H7 (cell line): ENCODE measurements around the gene NIM1K. TPM values are rescaled to one million over a fixed set of nuclear protein-coding genes. Genes with fewer than 3 reads are reported as not detected.
"Not testable (repeated sequence)": the region's sequence is repeated elsewhere in the genome, so short reads cannot be mapped to it uniquely, and the experiment has no call there.

Source experiments
- DNase-seq: peaks from one replicate; pipeline ENCODE4 v3.0.0; 2012
- H3K27me3 ChIP-seq: 2 replicates; pipeline ENCODE4 v1.6.0; 2011; ENCODE audit warnings: mild to moderate bottlenecking, low read length; ENCODE audit not compliant: control insufficient read depth, insufficient read depth
- H3K36me3 ChIP-seq: replicated peaks from 2 replicates; pipeline ENCODE4 v1.5.1; 2011; ENCODE audit warnings: low read length; ENCODE audit not compliant: control insufficient read depth, insufficient read depth
- H3K4me3 ChIP-seq: 2 replicates; pipeline ENCODE4 v1.5.1; 2011; ENCODE audit warnings: low read depth, mild to moderate bottlenecking, control low read depth, low read length, moderate library complexity; ENCODE audit not compliant: insufficient read depth
- total RNA-seq: library from RNA; depleted of rRNA; stranded (reverse); fragments of >200 nt; shearing (Covaris generic); gene quantifications from 2 replicates; pipeline ENCODE4 v1.2.3, GENCODE V29; 2014

NIM1K gene
- total RNA-seq, 1 experiment from 2014 or later, result not detected

DNA sequence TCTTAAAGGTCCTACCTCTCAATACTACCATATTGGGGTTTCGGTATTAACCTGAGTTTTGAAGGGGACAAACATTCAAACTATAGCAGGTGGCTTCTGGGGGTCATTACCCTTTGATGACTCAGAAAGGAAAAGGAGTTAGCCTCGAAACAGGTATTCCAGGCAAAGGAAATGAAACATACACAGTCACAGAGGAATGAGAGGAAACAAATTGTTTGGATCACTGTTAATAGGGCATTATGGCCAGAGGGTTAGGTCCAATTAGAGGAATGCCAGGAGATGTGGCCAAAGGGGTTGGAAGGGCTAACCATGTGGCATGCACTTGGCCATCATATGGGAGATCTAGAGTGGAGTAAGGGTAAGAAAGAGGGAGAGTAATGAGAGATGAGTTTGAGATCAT lies 23.9 kb upstream of the NIM1K start:
- Histone ChIP-seq H3K4me3 (no peak overlapping the region), H3K36me3 (peaks cover 4% of the 10 kb centered on the region), H3K27me3 (no peaks in the 10 kb centered on the region)
- no peak for DNase-seq

DNA sequence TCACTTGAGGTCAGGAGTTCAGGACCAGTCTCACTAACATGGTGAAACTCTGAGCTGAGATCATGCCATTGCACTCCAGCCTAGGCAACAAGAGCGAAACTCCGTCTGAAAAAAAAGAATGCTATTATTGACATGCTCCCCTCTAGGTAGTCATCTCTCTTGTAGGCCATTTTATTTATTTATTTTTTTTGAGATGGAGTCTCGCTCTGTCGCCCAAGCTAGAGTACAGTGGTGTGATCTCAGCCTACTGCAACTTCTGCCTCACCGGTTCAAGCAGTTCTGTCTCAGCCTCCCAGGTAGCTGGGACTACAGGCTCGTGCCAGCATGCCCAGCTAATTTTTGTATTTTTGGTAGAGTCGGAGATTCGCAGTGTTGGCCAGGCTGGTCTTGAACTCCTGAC lies 20.6 kb upstream of the NIM1K start:
- H3K27me3 ChIP-seq, result no peaks in the 10 kb centered on the region
- peaks cover 6% of the 10 kb centered on the region for H3K36me3 ChIP-seq
- DNase-seq, result no peak
- H3K4me3 ChIP-seq, result no peak overlapping the region

- peaks cover 6% of the 10 kb centered on the region for H3K36me3 ChIP-seq
- no peaks in the 10 kb centered on the region for H3K27me3 ChIP-seq
- H3K4me3 ChIP-seq, result no peak overlapping the region
- no peak for DNase-seq
Measured at GRCh38 chr5:43171926-43172325, 20.1 kb upstream of the NIM1K start.

- H3K4me3 ChIP-seq, result no peak overlapping the region
- H3K27me3 ChIP-seq, result no peaks in the 10 kb centered on the region
- no peak for DNase-seq
- peaks cover 6% of the 10 kb centered on the region for H3K36me3 ChIP-seq
Measured at GRCh38 chr5:43172779-43173178, 19.2 kb upstream of the NIM1K start.

DNA sequence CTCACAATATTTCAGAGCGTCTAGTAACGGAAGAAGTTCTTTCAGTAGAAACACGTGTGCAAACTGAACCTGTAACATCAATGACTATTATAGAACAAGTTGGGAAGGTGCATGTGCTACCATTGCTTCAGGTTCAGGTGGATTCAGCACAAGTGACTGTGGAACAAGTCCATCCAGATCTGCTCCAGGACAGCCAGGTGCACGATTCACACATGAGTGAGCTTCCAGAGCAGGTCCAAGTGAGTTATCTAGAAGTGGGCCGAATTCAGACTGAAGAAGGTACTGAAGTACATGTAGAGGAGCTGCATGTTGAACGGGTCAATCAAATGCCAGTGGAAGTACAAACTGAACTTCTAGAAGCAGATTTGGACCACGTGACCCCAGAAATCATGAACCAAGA lies 17.4 kb upstream of the NIM1K start:
- Histone ChIP-seq H3K36me3 (peaks cover 6% of the 10 kb centered on the region), H3K27me3 (no peaks in the 10 kb centered on the region), H3K4me3 (no peak overlapping the region)
- DNase-seq, result no peak

DNA sequence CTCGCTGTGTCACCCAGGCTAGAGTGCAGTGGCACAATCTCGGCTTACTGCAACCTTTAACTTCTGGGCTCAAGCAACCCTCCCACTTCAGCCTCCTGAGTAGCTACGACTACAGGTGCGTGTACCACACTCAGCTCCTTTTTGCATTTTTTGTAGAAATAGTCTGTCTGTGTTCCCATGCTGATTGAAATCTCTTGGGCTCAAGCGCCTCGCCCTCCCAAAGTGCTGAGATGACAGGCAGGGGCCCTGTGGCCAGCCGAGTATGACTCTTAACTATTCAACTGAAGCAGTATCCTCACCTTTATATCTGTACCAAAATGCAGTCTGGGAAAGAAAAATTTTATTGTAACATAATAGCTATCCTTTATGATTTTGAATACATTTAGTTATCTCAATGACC lies 12.2 kb upstream of the NIM1K start:
- H3K36me3 ChIP-seq, result peaks cover under 1% of the 10 kb centered on the region; the same call in 1 of the 2 replicates
- DNase-seq, result no peak
- H3K27me3 ChIP-seq, result no peaks in the 10 kb centered on the region
- no peak overlapping the region for H3K4me3 ChIP-seq

DNA sequence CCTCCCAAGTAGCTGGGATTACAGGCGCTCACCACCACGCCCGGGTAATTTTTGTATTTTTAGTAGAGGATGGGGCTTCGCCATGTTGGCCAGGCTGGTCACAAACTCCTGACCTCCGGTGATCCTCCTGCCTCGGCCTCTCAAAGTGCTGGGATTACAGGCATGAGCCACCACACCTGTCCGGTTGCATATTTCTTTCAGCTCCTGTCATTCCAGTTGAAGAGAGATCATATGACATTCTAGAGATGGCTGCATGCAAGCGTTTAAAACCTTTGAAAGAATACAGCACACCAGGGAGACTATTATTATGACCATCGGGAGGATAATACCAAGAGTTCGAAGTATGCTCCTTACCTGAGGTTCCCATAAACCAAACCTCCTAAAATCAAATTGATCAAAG lies 9.6 kb upstream of the NIM1K start:
- H3K27me3 ChIP-seq, result no peaks in the 10 kb centered on the region
- no peak for DNase-seq
- no peak overlapping the region for H3K4me3 ChIP-seq
- no peaks in the 10 kb centered on the region for H3K36me3 ChIP-seq

- H3K27me3 ChIP-seq, H3K4me3 ChIP-seq, H3K36me3 ChIP-seq, DNase-seq: not testable (repeated sequence)
Measured at GRCh38 chr5:43183101-43183500, 8.9 kb upstream of the NIM1K start.

- Histone ChIP-seq H3K36me3 (no peaks in the 10 kb centered on the region), H3K27me3 (peaks cover 31% of the 10 kb centered on the region), H3K4me3 (no peak overlapping the region)
- DNase-seq, result peak; percentile 30
Measured at GRCh38 chr5:43190755-43191603, 1.0 kb upstream of the NIM1K start.

DNA sequence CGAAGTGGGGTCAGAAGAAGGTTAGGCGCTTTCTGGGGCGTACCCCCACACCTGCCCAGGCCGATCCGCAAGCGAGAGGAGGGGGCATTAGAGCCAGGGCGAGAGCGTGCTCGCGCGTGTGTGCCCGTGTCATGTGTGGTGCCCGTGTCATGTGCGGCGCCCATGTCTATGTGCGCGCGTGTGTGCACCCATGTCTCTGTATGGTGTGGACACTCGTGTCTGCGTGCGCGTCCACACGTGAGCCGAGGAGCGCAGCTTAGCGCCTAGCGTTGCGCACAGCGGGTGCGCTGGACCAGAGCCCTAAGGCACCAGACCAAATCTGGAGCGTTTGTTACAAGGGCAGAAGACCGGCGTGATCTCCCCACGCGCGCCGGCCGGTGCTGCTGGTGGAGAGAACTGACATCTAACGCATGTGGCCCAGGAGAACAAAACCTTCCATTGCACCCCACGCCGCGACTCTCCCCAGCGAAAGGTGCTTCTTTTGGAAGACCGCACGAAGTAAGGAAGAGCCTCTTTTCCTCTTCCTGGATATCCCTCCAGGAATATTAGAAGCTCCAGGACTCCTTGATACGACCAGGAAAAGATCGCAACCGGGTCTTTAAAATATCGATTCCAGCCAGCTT lies 644 bp downstream of the NIM1K start:
- H3K36me3 ChIP-seq, result no peaks in the 10 kb centered on the region
- DNase-seq, result peak; percentile 36
- H3K4me3 ChIP-seq, result peak overlapping the region; percentile 41
- H3K27me3 ChIP-seq, result peaks cover 31% of the 10 kb centered on the region

DNA sequence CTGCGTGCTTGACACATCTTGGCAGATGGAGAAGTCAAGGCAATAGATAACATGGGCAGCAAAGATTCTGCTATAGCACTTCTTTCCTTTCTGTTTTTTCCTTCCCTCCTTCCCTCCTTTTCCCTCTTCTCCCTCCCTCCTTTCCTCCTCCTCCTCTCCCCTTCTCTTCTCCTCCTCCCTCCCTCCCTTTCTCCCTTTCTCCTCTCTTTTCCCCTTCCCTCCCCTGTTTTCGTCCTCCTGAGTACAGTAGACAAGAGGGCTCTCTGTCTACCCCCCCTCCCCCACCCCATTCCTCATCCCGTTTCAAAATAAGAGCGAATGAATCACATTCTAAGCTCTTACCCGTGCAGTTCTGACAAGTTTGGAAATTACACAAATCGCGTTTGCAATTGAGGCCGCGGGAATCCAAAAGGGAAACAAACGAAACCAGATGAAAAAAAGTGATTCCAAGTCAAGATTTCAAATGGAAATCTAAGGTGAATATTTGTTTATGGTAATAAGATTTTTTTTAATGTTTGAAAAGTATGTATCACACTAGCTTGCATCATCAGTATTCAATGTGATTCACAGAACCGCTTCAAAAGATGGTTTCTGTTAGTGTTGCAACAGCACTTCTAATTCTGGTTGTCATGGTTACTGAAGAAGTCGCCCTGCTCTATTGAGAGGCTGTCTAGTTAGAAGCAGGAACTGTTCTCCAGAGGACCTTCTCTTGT lies 1.3 kb downstream of the NIM1K start:
- H3K36me3 ChIP-seq, result no peaks in the 10 kb centered on the region
- H3K4me3 ChIP-seq, result peak overlapping the region; percentile 41
- DNase-seq, result peak; percentile 61
- peaks cover 31% of the 10 kb centered on the region for H3K27me3 ChIP-seq

- H3K36me3 ChIP-seq, result no peaks in the 10 kb centered on the region
- peaks cover 31% of the 10 kb centered on the region for H3K27me3 ChIP-seq
- DNase-seq, result peak; percentile 37
- no peak overlapping the region for H3K4me3 ChIP-seq
Measured at GRCh38 chr5:43193894-43194265, 1.9 kb downstream of the NIM1K start.

DNA sequence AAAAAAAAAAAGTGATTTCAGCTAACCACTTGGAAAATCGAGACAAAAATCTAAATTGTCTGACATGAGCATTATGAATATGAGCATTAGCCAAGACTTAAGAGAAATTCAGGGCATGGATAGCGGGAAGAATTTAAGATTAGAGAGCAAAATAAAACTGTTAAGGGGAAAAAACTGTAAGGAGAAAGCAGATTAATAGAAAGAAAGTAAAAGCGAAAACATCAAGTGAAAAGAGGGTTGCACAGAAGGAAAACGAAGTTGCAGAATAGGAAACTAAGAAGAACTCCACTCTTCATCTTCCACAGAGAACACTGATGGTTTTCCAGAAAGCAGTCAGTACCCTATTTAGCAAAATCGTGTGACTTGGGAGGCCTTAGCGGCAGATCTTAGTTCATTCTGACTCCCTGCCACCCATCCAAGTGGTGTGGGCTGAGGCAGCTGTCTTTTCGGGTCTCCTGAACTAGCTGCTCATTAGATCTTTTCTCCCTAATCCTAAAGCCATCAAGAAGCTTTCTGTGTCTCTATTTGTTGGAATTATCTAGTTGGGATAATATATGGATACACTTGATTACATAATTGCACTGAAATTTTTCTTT lies 3.7 kb downstream of the NIM1K start:
- DNase-seq, result no peak
- H3K36me3 ChIP-seq, result no peaks in the 10 kb centered on the region
- H3K4me3 ChIP-seq, result no peak overlapping the region
- H3K27me3 ChIP-seq, result peaks cover 29% of the 10 kb centered on the region

GRCh38 chr5:43197535-43197934 lies 5.5 kb downstream of the NIM1K start:
- DNase-seq, result no peak

More at GRCh38 chr5:43197535-43197934, 5.5 kb downstream of the NIM1K start:
- Histone ChIP-seq H3K4me3 (no peak overlapping the region), H3K27me3 (peaks cover 12% of the 10 kb centered on the region), H3K36me3 (no peaks in the 10 kb centered on the region)
